ENCODE measurements around the gene CERT1.
"Not testable (repeated sequence)": the region's sequence is repeated elsewhere in the genome, so short reads cannot be mapped to it uniquely, and the experiment has no call there.

CERT1 gene

GRCh38 chr5:75341934-75342333, 169.5 kb downstream of the CERT1 start:
- DNase-seq, result no peak

GRCh38 chr5:75340714-75341478, 170.5 kb downstream of the CERT1 start:
- no peak for DNase-seq

GRCh38 chr5:75338408-75338807, 173.0 kb downstream of the CERT1 start:
- DNase-seq, result no peak

GRCh38 chr5:75337366-75338021, 173.9 kb downstream of the CERT1 start:
- peak in 2 of 5 experiments; percentile 5 to 57 for DNase-seq

- peak; percentile 87 to 100 (median 96) for DNase-seq
These were observed 174.7 kb downstream of the CERT1 start, which contains the start of gene HMGCR for GRCh38 chr5:75336615-75337336. Gene HMGCR (plus strand): TSS chr5:75337220. CDS start chr5:75342606, 5,386 bp downstream.

- peak in 2 of 5 experiments; percentile 27 to 74 for DNase-seq
These were observed 175.3 kb downstream of the CERT1 start for GRCh38 chr5:75335952-75336614.

- no peak for DNase-seq
These were observed 175.9 kb downstream of the CERT1 start for GRCh38 chr5:75335486-75335885.

- DNase-seq, result not testable (repeated sequence)
These were observed 177.0 kb downstream of the CERT1 start for GRCh38 chr5:75334413-75334812.

GRCh38 chr5:75333759-75334158, 177.7 kb downstream of the CERT1 start:
- DNase-seq, result not testable (repeated sequence)

GRCh38 chr5:75331095-75332090, 180.0 kb downstream of the CERT1 start:
- DNase-seq, result peak in 1 of 5 experiments; percentile 22

- no peak for DNase-seq
These were observed 181.0 kb downstream of the CERT1 start for GRCh38 chr5:75330404-75330803.

Data from T-helper 2 cell (primary cell).